Loucy (cell line): ENCODE measurements around the gene TSC22D3.
"Not testable (repeated sequence)": the region's sequence is repeated elsewhere in the genome, so short reads cannot be mapped to it uniquely, and the experiment has no call there.

ENCODE experiments used
- CTCF ChIP-seq: fragments of 200-600 bp; sonication (generic); conservative IDR thresholded peaks from 2 replicates; pipeline ENCODE4 v1.5.1; 2014; ENCODE audit warnings: mild to moderate bottlenecking, antibody characterized with exemption, low read length
- EZH2phosphoT487 ChIP-seq: fragments of 200-600 bp; IDR thresholded peaks from 2 replicates; pipeline ENCODE4 v1.6.1; 2018; ENCODE audit warnings: antibody characterized with exemption, mild to moderate bottlenecking, moderate library complexity, borderline replicate concordance

DNA sequence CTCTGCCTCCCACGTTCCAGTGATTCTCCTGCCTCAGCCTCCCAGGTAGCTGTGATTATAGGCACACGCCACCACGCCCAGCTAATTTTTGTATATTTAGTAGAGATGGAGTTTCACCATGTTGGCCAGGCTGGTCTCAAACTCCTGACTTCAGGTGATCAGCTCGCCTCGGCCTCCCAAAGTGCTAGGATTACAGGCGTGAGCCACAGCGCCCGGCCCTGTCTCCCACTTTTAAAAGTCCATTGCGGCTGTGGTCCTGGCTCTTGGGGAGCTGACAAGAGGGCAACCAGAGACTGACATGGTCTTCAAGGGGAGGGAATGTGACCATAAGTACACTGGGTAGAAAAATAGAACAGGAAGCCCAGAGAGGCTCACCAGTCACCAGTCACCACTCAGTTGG, 104.3 kb downstream of the TSC22D3 start:
- TF ChIP-seq CTCF, EZH2phosphoT487: not testable (repeated sequence)
